Peyer's patch (tissue), 4 donors: ENCODE results near the gene MAP7D1. TPM values are rescaled to one million over a fixed set of nuclear protein-coding genes. Genes with fewer than 3 reads are reported as not detected.

Source experiments
- DNase-seq, 3 donors: peaks; one replicate each; pipeline ENCODE4 v3.0.0-alpha.2; 2017 to 2019
- H3K27ac ChIP-seq, 4 donors: fragments of 200-600 bp; sonication (generic); one replicate each; pipeline ENCODE4 v1.5.1; 2016 to 2019
- H3K27me3 ChIP-seq, 2 donors: fragments of 200-600 bp; sonication (generic); one replicate each; pipeline ENCODE4 v1.5.1; 2019
- H3K36me3 ChIP-seq, 3 donors: fragments of 200-600 bp; sonication (generic); one replicate each; pipeline ENCODE4 v1.5.1; 2016 to 2019
- H3K4me1 ChIP-seq, 4 donors: fragments of 200-600 bp; sonication (generic); one replicate each; pipeline ENCODE4 v1.5.1; 2016 to 2019
- H3K4me3 ChIP-seq, 4 donors: fragments of 200-600 bp; sonication (generic); 1 replicate in 3 of 4; 2 replicates in 1 of 4; pipeline ENCODE4 v1.5.1; 2016 to 2019; ENCODE audit warnings: mild to moderate bottlenecking in 1 of 4
- H3K9me3 ChIP-seq, 4 donors: fragments of 200-600 bp; sonication (generic); one replicate each; pipeline ENCODE4 v1.5.1; 2016 to 2019; ENCODE audit warnings: mild to moderate bottlenecking in 1 of 4
- CTCF ChIP-seq, 6 experiments: fragments of 450-650 bp in 4 of 6; fragments of 200-600 bp in 2 of 6; sonication (generic) in 1 of 6; IDR thresholded peaks; one replicate each; pipeline ENCODE4 v1.5.1; 2017 to 2019; ENCODE audit warnings: antibody characterized with exemption in 6 of 6, mild to moderate bottlenecking in 3 of 6, moderate library complexity in 1 of 6
- POLR2A ChIP-seq, 2 donors: fragments of 450-650 bp; IDR thresholded peaks; one replicate each; pipeline ENCODE4 v1.5.1; 2017; ENCODE audit warnings: antibody characterized with exemption in 2 of 2, mild to moderate bottlenecking in 2 of 2, moderate library complexity in 2 of 2
- total RNA-seq, 4 donors: library from RNA; depleted of rRNA; stranded (reverse); fragments of >200 nt; gene quantifications; one replicate each; pipeline ENCODE4 v1.1.0, GENCODE V29; 2016

The MAP7D1 gene
- total RNA-seq, 4 donors from 2014 or later: 38.2 to 62.7 (median 46.4) TPM

DNA sequence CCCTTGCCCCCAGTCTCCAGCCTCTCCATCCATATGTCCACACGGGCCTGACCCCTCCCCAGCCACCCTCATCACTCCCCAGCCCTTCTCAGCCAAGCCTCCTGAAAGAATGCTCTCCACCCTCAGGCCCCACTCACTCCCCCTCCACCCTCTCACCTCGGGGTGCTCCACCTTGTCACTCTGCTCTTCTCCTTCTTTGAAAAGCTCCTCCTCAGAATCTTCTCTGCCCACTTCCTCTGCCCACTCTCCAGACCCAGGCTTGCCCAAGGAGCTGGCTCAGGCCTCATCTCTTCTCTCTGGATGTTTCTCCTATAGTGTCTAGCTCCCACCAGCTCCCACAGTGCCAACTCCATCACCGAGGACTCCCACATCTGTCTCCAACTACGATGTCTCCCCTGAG is 44.8 kb upstream of the MAP7D1 start:
- Histone ChIP-seq H3K27ac (no peak overlapping the region), H3K36me3 (no peaks in the 10 kb centered on the region), H3K4me1 (no peaks in the 10 kb centered on the region), H3K9me3 (no peaks in the 10 kb centered on the region), H3K4me3 (no peak overlapping the region), H3K27me3 (no peaks in the 10 kb centered on the region)
- DNase-seq: no peak
- TF ChIP-seq POLR2A (IDR thresholded peaks at IDR 0.05) (no peak), CTCF (IDR thresholded peaks at IDR 0.05) (no peak)

DNA sequence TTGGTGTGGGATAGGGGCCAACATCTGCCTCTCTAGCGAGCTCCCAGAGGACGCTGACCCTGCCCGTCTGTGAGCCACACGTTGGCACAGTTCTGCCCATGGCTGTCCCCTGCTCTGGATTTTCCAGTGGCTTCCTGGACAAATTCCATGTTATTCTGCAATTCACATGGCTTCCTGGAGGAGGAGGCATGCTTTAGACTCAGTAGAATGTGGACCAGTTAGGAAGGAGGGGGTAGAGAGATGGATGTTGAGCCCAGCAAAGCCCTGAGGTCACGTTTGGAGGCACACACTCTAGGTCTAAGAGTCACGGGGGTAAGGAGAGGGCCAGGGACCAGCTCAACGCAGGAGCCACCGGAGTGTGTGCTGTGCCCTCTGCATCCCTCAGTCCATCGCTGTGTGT is 43.1 kb upstream of the MAP7D1 start:
- no peaks in the 10 kb centered on the region for H3K36me3 ChIP-seq
- no peak overlapping the region for H3K27ac ChIP-seq
- no peaks in the 10 kb centered on the region for H3K27me3 ChIP-seq
- TF ChIP-seq CTCF (IDR thresholded peaks at IDR 0.05): no peak
- TF ChIP-seq POLR2A (IDR thresholded peaks at IDR 0.05): no peak
- no peak overlapping the region for H3K4me3 ChIP-seq
- DNase-seq: no peak
- H3K4me1 ChIP-seq: no peaks in the 10 kb centered on the region
- no peaks in the 10 kb centered on the region for H3K9me3 ChIP-seq

DNA sequence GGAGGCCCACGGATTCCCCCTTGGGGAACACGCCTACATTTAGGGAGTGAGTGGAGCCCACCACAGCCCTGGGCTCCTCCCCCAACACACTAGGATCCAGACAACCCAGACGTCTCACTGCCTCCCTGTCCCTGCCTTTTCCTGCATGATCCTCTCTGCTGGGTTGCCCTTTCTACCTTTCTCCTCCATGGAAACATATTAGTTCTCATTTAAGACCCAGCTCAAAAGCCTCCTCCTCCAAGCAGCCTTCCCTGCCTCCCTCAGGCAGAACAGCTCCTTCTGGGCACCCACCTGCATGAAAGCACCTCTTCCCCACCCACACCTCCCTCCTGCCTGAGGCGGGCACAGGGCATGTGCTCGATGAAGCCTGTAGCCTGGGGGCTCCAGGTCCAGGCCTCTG is 41.6 kb upstream of the MAP7D1 start:
- Histone ChIP-seq H3K4me3 (no peak overlapping the region), H3K27me3 (no peaks in the 10 kb centered on the region), H3K36me3 (no peaks in the 10 kb centered on the region), H3K4me1 (no peaks in the 10 kb centered on the region), H3K27ac (no peak overlapping the region), H3K9me3 (no peaks in the 10 kb centered on the region)
- peak in 1 of 3 donors; percentile 19 for DNase-seq
- TF ChIP-seq CTCF (IDR thresholded peaks at IDR 0.05) (no peak), POLR2A (IDR thresholded peaks at IDR 0.05) (no peak)

GRCh38 chr1:36115200-36115669 is 40.7 kb upstream of the MAP7D1 start:
- Histone ChIP-seq H3K4me3 (no peak overlapping the region), H3K4me1 (no peaks in the 10 kb centered on the region), H3K36me3 (no peaks in the 10 kb centered on the region), H3K27me3 (no peaks in the 10 kb centered on the region), H3K27ac (peak overlapping the region in 1 of 4 donors; percentile 5), H3K9me3 (no peaks in the 10 kb centered on the region)
- TF ChIP-seq CTCF (IDR thresholded peaks at IDR 0.05) (no peak), POLR2A (IDR thresholded peaks at IDR 0.05) (no peak)
- DNase-seq: peak in 1 of 3 donors; percentile 22

DNA sequence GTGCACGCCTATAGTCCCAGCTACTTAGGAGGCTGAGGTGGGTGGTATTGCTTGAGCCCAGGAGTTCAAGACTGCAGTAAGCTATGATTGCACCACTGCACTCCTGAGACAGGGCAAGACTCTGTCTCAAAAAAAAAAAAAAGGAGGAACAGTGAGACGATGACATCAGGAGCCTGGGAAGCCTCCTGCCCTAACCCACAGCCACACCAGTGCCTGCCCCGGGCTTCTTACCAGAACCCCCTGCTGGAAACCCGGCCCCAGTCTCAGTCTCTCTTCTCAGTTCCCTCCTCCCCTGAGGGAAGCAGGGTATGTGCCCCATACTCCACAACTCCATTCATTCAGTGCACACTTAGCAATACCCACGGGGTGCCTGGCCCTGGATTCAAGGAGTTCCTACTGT is 40.0 kb upstream of the MAP7D1 start:
- no peaks in the 10 kb centered on the region for H3K27me3 ChIP-seq
- no peak overlapping the region for H3K27ac ChIP-seq
- TF ChIP-seq POLR2A (IDR thresholded peaks at IDR 0.05): no peak
- TF ChIP-seq CTCF (IDR thresholded peaks at IDR 0.05): no peak
- no peak overlapping the region for H3K4me3 ChIP-seq
- DNase-seq: no peak
- H3K36me3 ChIP-seq: no peaks in the 10 kb centered on the region
- no peaks in the 10 kb centered on the region for H3K4me1 ChIP-seq
- H3K9me3 ChIP-seq: no peaks in the 10 kb centered on the region

GRCh38 chr1:36116901-36117300 is 39.1 kb upstream of the MAP7D1 start:
- no peak for DNase-seq
- Histone ChIP-seq H3K4me3 (no peak overlapping the region), H3K9me3 (no peaks in the 10 kb centered on the region), H3K27me3 (no peaks in the 10 kb centered on the region), H3K36me3 (no peaks in the 10 kb centered on the region), H3K27ac (no peak overlapping the region), H3K4me1 (no peaks in the 10 kb centered on the region)
- TF ChIP-seq POLR2A (IDR thresholded peaks at IDR 0.05) (no peak), CTCF (IDR thresholded peaks at IDR 0.05) (no peak)
